IMR-90 (cell line): ENCODE measurements around the gene SYCN. TPM values are rescaled to one million over a fixed set of nuclear protein-coding genes. Genes with fewer than 3 reads are reported as not detected.

Experiments
- ATAC-seq: fragments of 200-7000 bp; cut with Tn5 transposase; 2 replicates; pipeline ENCODE4 v1.9.1; 2020; ENCODE audit warnings: low read depth, mild to moderate bottlenecking, moderate library complexity
- BruUV-seq: library from RNA; stranded (reverse); fragments of 400-500 nt; replicated peaks from 2 replicates; lab custom pipeline; 2021; lab: Mats Ljungman, UMichigan
- CTCF ChIA-PET: fragments of 300-600 bp; formaldehyde crosslinking; extraction: SDS; loops from one replicate; lab custom pipeline; 2021; ENCODE audit warnings: antibody characterized with exemption; lab: Yijun Ruan, JAX
- POLR2A ChIA-PET: fragments of 300-600 bp; sonication (Branson Sonifier 250); formaldehyde crosslinking; loops from one replicate; lab custom pipeline; 2022; ENCODE audit warnings: antibody characterized with exemption; ENCODE audit not compliant: unreplicated experiment; lab: Charles Lee
- DNase-seq: peaks from one replicate; pipeline ENCODE4 v3.0.0; 2013
- H2AFZ ChIP-seq: replicated peaks from 2 replicates; pipeline ENCODE3; 2013; ENCODE audit warnings: low read length, mild to moderate bottlenecking; ENCODE audit not compliant: poor library complexity
- H2AK5ac ChIP-seq: 2 replicates; pipeline ENCODE4 v1.6.1; 2013; ENCODE audit warnings: low read depth, low read length, inconsistent platforms
- H2AK9ac ChIP-seq: replicated peaks from 2 replicates; pipeline ENCODE3; 2013; ENCODE audit warnings: mild to moderate bottlenecking, low read depth, low read length, moderate library complexity; ENCODE audit not compliant: poor library complexity
- H2BK120ac ChIP-seq: 2 replicates; pipeline ENCODE4 v1.6.1; 2013; ENCODE audit warnings: low read depth, low read length, inconsistent platforms
- H2BK15ac ChIP-seq: 3 replicates; pipeline ENCODE4 v1.6.1; 2013; ENCODE audit warnings: low read depth, low read length, inconsistent platforms
- H2BK20ac ChIP-seq: 2 replicates; pipeline ENCODE4 v1.6.1; 2013; ENCODE audit warnings: low read depth, mild to moderate bottlenecking, inconsistent platforms, low read length, moderate library complexity
- H2BK5ac ChIP-seq: 2 replicates; pipeline ENCODE4 v1.6.1; 2013; ENCODE audit warnings: mild to moderate bottlenecking, low read depth, low read length, inconsistent platforms; ENCODE audit not compliant: poor library complexity, severe bottlenecking
- H3K14ac ChIP-seq: replicated peaks from 2 replicates; pipeline ENCODE4 v1.6.1; 2013; ENCODE audit warnings: low read depth, low read length, inconsistent platforms
- H3K18ac ChIP-seq: 2 replicates; pipeline ENCODE4 v1.6.1; 2013; ENCODE audit warnings: low read depth, low read length, control low read depth
- H3K23ac ChIP-seq: 2 replicates; pipeline ENCODE4 v1.6.1; 2013; ENCODE audit warnings: low read depth, low read length, inconsistent platforms
- H3K27ac ChIP-seq: 2 replicates; pipeline ENCODE4 v1.5.1; 2013; ENCODE audit warnings: mild to moderate bottlenecking, control low read depth, low read length; ENCODE audit not compliant: insufficient read depth
- H3K27me3 ChIP-seq: 2 replicates; pipeline ENCODE4 v1.6.1; 2013; ENCODE audit warnings: low read length; ENCODE audit not compliant: control insufficient read depth, insufficient read depth
- H3K36me3 ChIP-seq: 2 replicates; pipeline ENCODE4 v1.6.1; 2013; ENCODE audit warnings: low read length, mixed read lengths; ENCODE audit not compliant: control insufficient read depth, insufficient read depth
- H3K4ac ChIP-seq: 2 replicates; pipeline ENCODE4 v1.6.1; 2013; ENCODE audit warnings: low read depth, low read length, inconsistent platforms
- H3K4me1 ChIP-seq: 2 replicates; pipeline ENCODE4 v1.6.1; 2013; ENCODE audit warnings: low read length, mixed read lengths; ENCODE audit not compliant: control insufficient read depth, insufficient read depth
- H3K4me2 ChIP-seq: 2 replicates; pipeline ENCODE4 v1.6.1; 2013; ENCODE audit warnings: low read depth, mild to moderate bottlenecking, control low read depth, low read length, moderate library complexity
- H3K4me3 ChIP-seq: 2 replicates; pipeline ENCODE4 v1.5.1; 2013; ENCODE audit warnings: low read depth, mild to moderate bottlenecking, control low read depth, low read length, moderate library complexity; ENCODE audit not compliant: insufficient read depth
- H3K56ac ChIP-seq: 2 replicates; pipeline ENCODE4 v1.6.1; 2013; ENCODE audit warnings: low read length, inconsistent platforms; ENCODE audit not compliant: insufficient read depth; ENCODE audit errors: extremely low read depth
- H3K79me1 ChIP-seq, 2 experiments: 2 replicates each; pipeline ENCODE4 v1.6.1; 2013; ENCODE audit warnings: low read length in 2 of 2, inconsistent platforms in 1 of 2, low read depth in 1 of 2
- H3K9ac ChIP-seq: 2 replicates; pipeline ENCODE4 v1.6.1; 2013; ENCODE audit warnings: low read depth, low read length, control low read depth
- H3K9me1 ChIP-seq: 2 replicates; pipeline ENCODE4 v1.6.1; 2013; ENCODE audit warnings: low read length, inconsistent platforms; ENCODE audit not compliant: insufficient read depth
- H3K9me3 ChIP-seq: 2 replicates; pipeline ENCODE4 v1.6.1; 2013; ENCODE audit warnings: low read length; ENCODE audit not compliant: control insufficient read depth, insufficient read depth
- H4K20me1 ChIP-seq: 2 replicates; pipeline ENCODE4 v1.6.1; 2013; ENCODE audit warnings: low read length, inconsistent platforms; ENCODE audit not compliant: insufficient read depth
- H4K5ac ChIP-seq: 2 replicates; pipeline ENCODE4 v1.6.1; 2013; ENCODE audit warnings: mild to moderate bottlenecking, low read depth, low read length, control low read depth
- H4K8ac ChIP-seq, 2 experiments: 2 replicates each; pipeline ENCODE4 v1.6.1; 2013; ENCODE audit warnings: low read depth in 2 of 2, low read length in 2 of 2, control low read depth in 1 of 2, inconsistent platforms in 1 of 2
- H4K91ac ChIP-seq: 2 replicates; pipeline ENCODE4 v1.6.1; 2013; ENCODE audit warnings: low read depth, low read length, inconsistent platforms; ENCODE audit not compliant: insufficient read depth
- BHLHE40 ChIP-seq: fragments of 150-350 bp; IDR thresholded peaks from 2 replicates; pipeline ENCODE4 v1.6.1; 2016; ENCODE audit warnings: mild to moderate bottlenecking, low read depth, low read length
- CHD1 ChIP-seq: IDR thresholded peaks from 2 replicates; pipeline ENCODE4 v1.6.1; 2012; ENCODE audit warnings: low read depth, low read length, improper control_type of control experiment
- CTCF ChIP-seq: conservative IDR thresholded peaks from 2 replicates; pipeline ENCODE4 v1.5.1; 2012; ENCODE audit warnings: mild to moderate bottlenecking, low read depth, low read length, improper control_type of control experiment
- FOS ChIP-seq: fragments of 150-350 bp; IDR thresholded peaks from 2 replicates; pipeline ENCODE4 v1.6.1; 2016; ENCODE audit warnings: low read depth, low read length
- MAFK ChIP-seq: IDR thresholded peaks from 2 replicates; pipeline ENCODE4 v1.6.1; 2012; ENCODE audit warnings: low read depth, low read length, improper control_type of control experiment
- MAZ ChIP-seq: IDR thresholded peaks from 2 replicates; pipeline ENCODE4 v1.6.1; 2012; ENCODE audit warnings: low read depth, mild to moderate bottlenecking, low read length, improper control_type of control experiment, moderate library complexity, borderline replicate concordance
- MXI1 ChIP-seq: IDR thresholded peaks from 2 replicates; pipeline ENCODE4 v1.6.1; 2012; ENCODE audit warnings: low read depth, mild to moderate bottlenecking, low read length, moderate library complexity, borderline replicate concordance
- NFE2L2 ChIP-seq: fragments of 150-350 bp; IDR thresholded peaks from 2 replicates; pipeline ENCODE4 v1.6.1; 2016; ENCODE audit warnings: low read depth, mild to moderate bottlenecking, low read length
- POLR2A ChIP-seq: IDR thresholded peaks from 2 replicates; pipeline ENCODE4 v1.6.1; 2012; ENCODE audit warnings: mild to moderate bottlenecking, low read depth, low read length
- RCOR1 ChIP-seq: IDR thresholded peaks from 2 replicates; pipeline ENCODE4 v1.6.1; 2012; ENCODE audit warnings: mild to moderate bottlenecking, low read length, improper control_type of control experiment; ENCODE audit not compliant: insufficient replicate concordance
- RFX5 ChIP-seq: IDR thresholded peaks from 2 replicates; pipeline ENCODE4 v1.8.0; 2012; ENCODE audit warnings: low read depth, mild to moderate bottlenecking, low read length, moderate library complexity
- SMC3 ChIP-seq: fragments of 150-350 bp; IDR thresholded peaks from 2 replicates; pipeline ENCODE4 v1.6.1; 2016; ENCODE audit warnings: low read depth, mild to moderate bottlenecking, antibody characterized with exemption, low read length, moderate library complexity
- USF2 ChIP-seq: fragments of 150-350 bp; IDR thresholded peaks from 2 replicates; pipeline ENCODE4 v1.6.1; 2017; ENCODE audit warnings: mild to moderate bottlenecking, antibody characterized with exemption, low read length, low read depth
- WGBS, 2 experiments: methylation state at CpG; one replicate each; pipeline versions ENCODE4 v1.1.5 to v1.1.7; 2013; ENCODE audit warnings: missing lambda C conversion rate in 2 of 2; ENCODE audit not compliant: insufficient read length in 1 of 2; ENCODE audit errors: extremely low coverage in 2 of 2; 5-methylcytosine and 5-hydroxymethylcytosine counted together
- dilution Hi-C: fragments of 300-500 bp; cut with HindIII; formaldehyde crosslinking; loops from one replicate; pipeline ENCODE4 v1.14.3; 2018; ENCODE audit warnings: low sequenced_read_pairs; ENCODE audit not compliant: unreplicated experiment
- in situ Hi-C: fragments of 300-500 bp; cut with MboI; formaldehyde crosslinking; loops from 3 replicates; pipeline ENCODE4 v1.14.3; 2019; ENCODE audit warnings: low sequenced_read_pairs, inconsistent platforms, mixed read lengths
- intact Hi-C: fragments of 100-400 bp; cut with micrococcal nuclease; formaldehyde crosslinking; loops from 2 replicates; pipeline ENCODE4 v1.10.0; 2022
- polyA plus RNA-seq, 3 experiments: library from polyadenylated mRNA; depleted of rRNA; stranded (reverse); fragments of >200 nt; gene quantifications; 2 replicates each; pipeline ENCODE4 v1.2.3, GENCODE V29; 2012; ENCODE audit warnings: low replicate concordance in 1 of 3
- total RNA-seq: library from RNA; depleted of rRNA; stranded (reverse); fragments of >200 nt; gene quantifications from 2 replicates; pipeline ENCODE4 v1.2.3, GENCODE V29; 2012

Gene SYCN
- total and polyA plus RNA-seq, 2 of the 4 experiments (the other 2 are of a cell fraction): not detected

- ATAC-seq (no peak), DNase-seq (no peak)
- peaks cover 62% of the 10 kb centered on the region for H3K36me3 ChIP-seq
- H3K14ac ChIP-seq: no peak overlapping the region
- H3K27ac ChIP-seq: no peak overlapping the region
- H2BK15ac ChIP-seq: no peak overlapping the region
- WGBS, 2 experiments: 85% methylated on average over 14 of the region's 16 CpGs; no CpG with 5 or more reads in 1 of the 2 experiments
- in situ Hi-C loops: no loop called here
- intact Hi-C loops: no loop called here
- dilution Hi-C loops: no loop called here
- no peak overlapping the region for H2AK9ac ChIP-seq
- H4K20me1 ChIP-seq: no peaks in the 10 kb centered on the region
- CTCF ChIA-PET: interaction anchor here (0.6 kb wide), 1 partner anchor 66 kb away, joined by 3 read pairs; no protein-coding TSS in a partner anchor
- H2BK120ac ChIP-seq: no peak overlapping the region
- no peak overlapping the region for H2AFZ ChIP-seq
- H3K4me2 ChIP-seq: no peak overlapping the region
- TF ChIP-seq BHLHE40 (no peak), MAZ (no peak), CHD1 (no peak), RFX5 (no peak), FOS (no peak), RCOR1 (no peak), CTCF (no peak), NFE2L2 (no peak), MXI1 (no peak), POLR2A (no peak), SMC3 (no peak), MAFK (no peak), USF2 (no peak)
- H2AK5ac ChIP-seq: no peak overlapping the region
- no peak overlapping the region for H3K4ac ChIP-seq
- no peak overlapping the region for H2BK5ac ChIP-seq
- no peak overlapping the region for H4K5ac ChIP-seq
- no peak overlapping the region for H3K18ac ChIP-seq
- no peaks in the 10 kb centered on the region for H3K79me1 ChIP-seq
- no peak overlapping the region for H4K8ac ChIP-seq
- H3K4me1 ChIP-seq: no peaks in the 10 kb centered on the region
- no peak overlapping the region for H3K9ac ChIP-seq
- no peaks in the 10 kb centered on the region for H3K9me1 ChIP-seq
- no TSS peak for BruUV-seq
- H3K56ac ChIP-seq: no peak overlapping the region
- no peaks in the 10 kb centered on the region for H3K9me3 ChIP-seq
- no peaks in the 10 kb centered on the region for H3K27me3 ChIP-seq
- no peak overlapping the region for H2BK20ac ChIP-seq
- POLR2A ChIA-PET: no interaction called here
- no peak overlapping the region for H3K4me3 ChIP-seq
- no peak overlapping the region for H4K91ac ChIP-seq
- H3K23ac ChIP-seq: no peak overlapping the region
These were observed 29.9 kb downstream of the SYCN start for GRCh38 chr19:39174142-39174541.
